A673 (cell line): Measurements from ENCODE around the gene ZNF724. TPM values are rescaled to one million over a fixed set of nuclear protein-coding genes. Genes with fewer than 3 reads are reported as not detected.

Experiments used
- BruUV-seq: library from RNA; stranded (reverse); fragments of 400-500 nt; replicated peaks from 2 replicates; lab custom pipeline; 2021; lab: Mats Ljungman, UMichigan
- CTCF ChIA-PET: fragments of 300-600 bp; sonication (Branson Sonifier 250); formaldehyde crosslinking; loops from one replicate; lab custom pipeline; 2022; ENCODE audit warnings: antibody characterized with exemption; lab: Charles Lee
- POLR2A ChIA-PET: fragments of 300-600 bp; sonication (Branson Sonifier 250); formaldehyde crosslinking; loops from one replicate; lab custom pipeline; 2022; ENCODE audit warnings: antibody characterized with exemption; ENCODE audit not compliant: low non-redundant PET; lab: Charles Lee
- DNase-seq: peaks from one replicate; pipeline ENCODE4 v3.0.0-alpha.2; 2015; ENCODE audit warnings: low spot score
- H3K27ac ChIP-seq: fragments of 200-600 bp; sonication (generic); 2 replicates; pipeline ENCODE4 v1.5.1; 2016; ENCODE audit warnings: mixed run types, low read depth, mild to moderate bottlenecking, mixed read lengths, antibody characterized with exemption, low read length; ENCODE audit not compliant: poor library complexity, severe bottlenecking
- H3K27me3 ChIP-seq: fragments of 200-600 bp; sonication (generic); replicated peaks from 2 replicates; pipeline ENCODE4 v1.6.1; 2017; ENCODE audit warnings: mixed run types, low read depth, mild to moderate bottlenecking, mixed read lengths, antibody characterized with exemption, low read length; ENCODE audit not compliant: insufficient read depth, poor library complexity
- H3K36me3 ChIP-seq: fragments of 200-600 bp; sonication (generic); 2 replicates; pipeline ENCODE4 v1.6.1; 2016; ENCODE audit warnings: mixed run types, mild to moderate bottlenecking, mixed read lengths, antibody characterized with exemption, low read length; ENCODE audit not compliant: insufficient read depth, poor library complexity, severe bottlenecking
- H3K4me1 ChIP-seq: fragments of 200-600 bp; sonication (generic); 2 replicates; pipeline ENCODE4 v1.6.1; 2017; ENCODE audit warnings: mixed run types, mild to moderate bottlenecking, mixed read lengths, antibody characterized with exemption, low read length; ENCODE audit not compliant: insufficient read depth, poor library complexity, severe bottlenecking
- H3K4me3 ChIP-seq: fragments of 200-600 bp; sonication (generic); 2 replicates; pipeline ENCODE4 v1.5.1; 2016; ENCODE audit warnings: low read depth, mixed run types, mild to moderate bottlenecking, mixed read lengths, low read length; ENCODE audit not compliant: poor library complexity, severe bottlenecking
- H3K9me3 ChIP-seq: fragments of 200-600 bp; sonication (generic); 2 replicates; pipeline ENCODE4 v1.6.1; 2016; ENCODE audit warnings: mixed run types, low read depth, mild to moderate bottlenecking, mixed read lengths, antibody characterized with exemption, low read length; ENCODE audit not compliant: poor library complexity, severe bottlenecking
- EZH2 ChIP-seq: fragments of 200-600 bp; sonication (generic); IDR thresholded peaks from 2 replicates; pipeline ENCODE4 v1.6.1; 2017; ENCODE audit warnings: borderline replicate concordance, low read depth, mild to moderate bottlenecking, mixed read lengths, antibody characterized with exemption, low read length; ENCODE audit not compliant: poor library complexity, severe bottlenecking
- intact Hi-C: fragments of 100-400 bp; cut with micrococcal nuclease; formaldehyde crosslinking; loops from one replicate; pipeline ENCODE4 v1.10.0; 2022; ENCODE audit not compliant: unreplicated experiment
- total RNA-seq: library from RNA; stranded (reverse); gene quantifications from 2 replicates; pipeline ENCODE4 v1.2.3, GENCODE V29; 2021
- TF ChIP-seq, protein P1 (sequence below): fragments of 300-800, 200-600 bp; sonication (generic); conservative IDR thresholded peaks from 2 replicates; pipeline ENCODE4 v1.5.1; 2017; ENCODE audit warnings: low read depth, mild to moderate bottlenecking, antibody characterized with exemption, low read length, moderate library complexity, mixed read lengths

Gene ZNF724
- total RNA-seq, 1 experiment from 2014 or later: 21.0 TPM

DNA sequence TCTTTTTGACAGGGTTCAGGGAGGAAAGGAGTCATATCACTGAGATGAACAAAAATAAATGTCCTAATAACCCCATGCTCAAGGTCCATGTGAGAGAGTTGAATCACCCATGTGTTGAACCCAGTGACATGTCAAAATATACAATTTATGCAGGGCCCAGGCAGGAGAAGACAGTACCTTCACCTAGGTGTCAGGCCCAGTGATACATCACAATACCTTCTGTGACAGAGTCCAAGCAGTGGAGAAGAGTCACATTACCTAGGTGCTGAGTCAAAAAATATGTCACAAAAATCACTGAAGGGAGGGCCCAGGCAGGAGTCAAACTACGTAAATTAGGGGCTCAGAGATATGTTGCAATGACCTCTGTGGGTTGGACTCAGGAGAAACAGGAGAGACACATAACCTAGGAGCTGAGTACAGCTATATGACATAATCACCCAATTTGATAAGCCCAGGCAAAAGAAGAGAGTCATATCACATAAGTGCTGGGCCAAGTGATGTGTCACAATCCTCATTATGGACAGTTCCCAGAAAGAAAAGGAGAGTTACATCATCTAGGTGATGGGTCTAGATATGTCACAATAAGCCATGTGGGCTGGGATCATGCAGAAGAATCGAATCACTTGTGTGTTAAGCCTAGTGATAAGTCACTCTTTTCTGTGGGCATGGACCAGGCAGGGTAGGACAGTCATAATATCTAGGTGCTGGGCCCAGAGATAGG, 13.8 kb upstream of the ZNF724 start:
- no peaks in the 10 kb centered on the region for H3K9me3 ChIP-seq
- no peaks in the 10 kb centered on the region for H3K4me1 ChIP-seq
- no peak for DNase-seq
- no peak for TF ChIP-seq EZH2
- TF ChIP-seq, protein P1, sequence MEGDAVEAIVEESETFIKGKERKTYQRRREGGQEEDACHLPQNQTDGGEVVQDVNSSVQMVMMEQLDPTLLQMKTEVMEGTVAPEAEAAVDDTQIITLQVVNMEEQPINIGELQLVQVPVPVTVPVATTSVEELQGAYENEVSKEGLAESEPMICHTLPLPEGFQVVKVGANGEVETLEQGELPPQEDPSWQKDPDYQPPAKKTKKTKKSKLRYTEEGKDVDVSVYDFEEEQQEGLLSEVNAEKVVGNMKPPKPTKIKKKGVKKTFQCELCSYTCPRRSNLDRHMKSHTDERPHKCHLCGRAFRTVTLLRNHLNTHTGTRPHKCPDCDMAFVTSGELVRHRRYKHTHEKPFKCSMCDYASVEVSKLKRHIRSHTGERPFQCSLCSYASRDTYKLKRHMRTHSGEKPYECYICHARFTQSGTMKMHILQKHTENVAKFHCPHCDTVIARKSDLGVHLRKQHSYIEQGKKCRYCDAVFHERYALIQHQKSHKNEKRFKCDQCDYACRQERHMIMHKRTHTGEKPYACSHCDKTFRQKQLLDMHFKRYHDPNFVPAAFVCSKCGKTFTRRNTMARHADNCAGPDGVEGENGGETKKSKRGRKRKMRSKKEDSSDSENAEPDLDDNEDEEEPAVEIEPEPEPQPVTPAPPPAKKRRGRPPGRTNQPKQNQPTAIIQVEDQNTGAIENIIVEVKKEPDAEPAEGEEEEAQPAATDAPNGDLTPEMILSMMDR: no peak
- no peak overlapping the region for H3K27ac ChIP-seq
- no TSS peak for BruUV-seq
- CTCF ChIA-PET: no interaction called here
- H3K27me3 ChIP-seq: no peaks in the 10 kb centered on the region
- intact Hi-C loops: no loop called here
- POLR2A ChIA-PET: no interaction called here
- H3K4me3 ChIP-seq: no peak overlapping the region
- peaks cover 20% of the 10 kb centered on the region for H3K36me3 ChIP-seq

DNA sequence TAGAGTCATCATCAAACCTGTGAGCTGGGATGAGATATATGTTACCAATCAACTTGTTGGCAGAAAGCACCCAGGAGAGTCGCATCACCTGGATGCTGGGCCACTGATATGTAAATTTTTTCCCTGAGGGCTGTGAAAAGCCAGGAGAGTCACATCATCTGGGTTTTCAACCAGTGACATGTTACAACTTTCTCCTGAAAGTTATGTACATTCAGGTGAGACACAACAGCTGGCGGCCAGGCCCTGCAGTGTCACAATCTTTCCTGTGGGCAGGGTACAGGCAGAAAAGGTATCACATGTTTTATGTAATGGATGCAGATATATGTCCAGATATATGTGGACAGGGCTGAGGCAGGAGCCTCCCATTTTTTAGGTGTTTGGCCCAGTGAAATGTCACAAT, 13.2 kb upstream of the ZNF724 start:
- H3K4me3 ChIP-seq: no peak overlapping the region
- TF ChIP-seq, protein P1: no peak
- TF ChIP-seq EZH2: no peak
- peaks cover 15% of the 10 kb centered on the region for H3K36me3 ChIP-seq
- H3K4me1 ChIP-seq: no peaks in the 10 kb centered on the region
- DNase-seq: no peak
- H3K27ac ChIP-seq: no peak overlapping the region
- POLR2A ChIA-PET: no interaction called here
- no TSS peak for BruUV-seq
- intact Hi-C loops: no loop called here
- H3K9me3 ChIP-seq: no peaks in the 10 kb centered on the region
- CTCF ChIA-PET: no interaction called here
- H3K27me3 ChIP-seq: no peaks in the 10 kb centered on the region

DNA sequence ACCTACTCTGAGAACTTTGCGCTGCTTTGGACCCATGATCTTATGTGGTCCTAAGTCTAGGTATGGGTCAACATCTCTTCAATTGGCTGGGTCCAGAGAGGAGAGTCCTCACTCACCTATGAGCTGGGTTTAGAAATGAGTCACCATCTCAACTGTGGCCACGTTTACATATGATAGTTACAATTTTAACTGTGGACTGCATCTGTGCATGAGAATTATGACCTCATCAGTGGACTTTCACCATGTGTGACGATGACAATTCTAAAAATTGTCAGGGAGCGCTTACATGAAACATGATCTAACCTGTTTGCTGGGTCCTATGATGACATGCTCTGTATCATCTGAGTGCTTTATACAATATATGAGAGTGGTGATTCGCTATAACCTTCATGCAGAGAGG, 12.7 kb upstream of the ZNF724 start:
- ChIA-PET CTCF (no interaction called here), POLR2A (no interaction called here)
- intact Hi-C loops: no loop called here
- TF ChIP-seq EZH2: no peak
- TF ChIP-seq, protein P1: no peak
- Histone ChIP-seq H3K9me3 (no peaks in the 10 kb centered on the region), H3K4me1 (no peaks in the 10 kb centered on the region), H3K27ac (no peak overlapping the region), H3K27me3 (no peaks in the 10 kb centered on the region), H3K4me3 (no peak overlapping the region), H3K36me3 (peaks cover 15% of the 10 kb centered on the region)
- BruUV-seq: no TSS peak
- DNase-seq: no peak
